Measurements from ENCODE around the gene IFNA1. TPM values are rescaled to one million over a fixed set of nuclear protein-coding genes. Genes with fewer than 3 reads are reported as not detected.
A peak's percentile ranks its signal among the peaks of the same experiment; 100 is the strongest.

The IFNA1 gene
- total RNA-seq, 1 donor from 2014 or later, result not detected

DNA sequence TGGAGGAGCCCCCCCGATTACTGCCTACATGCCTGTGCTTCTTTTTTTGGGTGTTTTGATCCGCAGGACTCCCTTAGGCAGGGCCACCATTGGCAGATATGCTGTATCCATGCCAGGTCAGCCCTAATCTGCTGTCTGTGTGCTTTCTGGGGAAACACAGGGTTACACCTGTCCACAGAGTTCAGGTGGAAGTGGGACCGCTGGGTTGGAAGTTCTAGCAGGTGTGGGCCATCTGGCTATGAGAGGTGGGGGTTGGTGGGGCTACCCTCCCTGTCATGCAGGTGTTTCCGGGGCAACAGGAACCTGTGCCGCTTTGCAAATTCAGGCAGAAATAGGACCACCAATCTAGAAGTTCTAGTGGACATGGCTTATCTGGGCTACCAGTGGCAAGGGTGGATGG is 24.9 kb downstream of the IFNA1 start:
- TF ChIP-seq, protein P1, sequence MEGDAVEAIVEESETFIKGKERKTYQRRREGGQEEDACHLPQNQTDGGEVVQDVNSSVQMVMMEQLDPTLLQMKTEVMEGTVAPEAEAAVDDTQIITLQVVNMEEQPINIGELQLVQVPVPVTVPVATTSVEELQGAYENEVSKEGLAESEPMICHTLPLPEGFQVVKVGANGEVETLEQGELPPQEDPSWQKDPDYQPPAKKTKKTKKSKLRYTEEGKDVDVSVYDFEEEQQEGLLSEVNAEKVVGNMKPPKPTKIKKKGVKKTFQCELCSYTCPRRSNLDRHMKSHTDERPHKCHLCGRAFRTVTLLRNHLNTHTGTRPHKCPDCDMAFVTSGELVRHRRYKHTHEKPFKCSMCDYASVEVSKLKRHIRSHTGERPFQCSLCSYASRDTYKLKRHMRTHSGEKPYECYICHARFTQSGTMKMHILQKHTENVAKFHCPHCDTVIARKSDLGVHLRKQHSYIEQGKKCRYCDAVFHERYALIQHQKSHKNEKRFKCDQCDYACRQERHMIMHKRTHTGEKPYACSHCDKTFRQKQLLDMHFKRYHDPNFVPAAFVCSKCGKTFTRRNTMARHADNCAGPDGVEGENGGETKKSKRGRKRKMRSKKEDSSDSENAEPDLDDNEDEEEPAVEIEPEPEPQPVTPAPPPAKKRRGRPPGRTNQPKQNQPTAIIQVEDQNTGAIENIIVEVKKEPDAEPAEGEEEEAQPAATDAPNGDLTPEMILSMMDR (conservative IDR thresholded peaks at IDR 0.05; ENCODE audit: low read depth, low read length), result no peak
- H3K4me3 ChIP-seq (ENCODE audit: low read depth, low read length), result no peak overlapping the region
- DNase-seq (ENCODE audit: low read depth), result no peak

DNA sequence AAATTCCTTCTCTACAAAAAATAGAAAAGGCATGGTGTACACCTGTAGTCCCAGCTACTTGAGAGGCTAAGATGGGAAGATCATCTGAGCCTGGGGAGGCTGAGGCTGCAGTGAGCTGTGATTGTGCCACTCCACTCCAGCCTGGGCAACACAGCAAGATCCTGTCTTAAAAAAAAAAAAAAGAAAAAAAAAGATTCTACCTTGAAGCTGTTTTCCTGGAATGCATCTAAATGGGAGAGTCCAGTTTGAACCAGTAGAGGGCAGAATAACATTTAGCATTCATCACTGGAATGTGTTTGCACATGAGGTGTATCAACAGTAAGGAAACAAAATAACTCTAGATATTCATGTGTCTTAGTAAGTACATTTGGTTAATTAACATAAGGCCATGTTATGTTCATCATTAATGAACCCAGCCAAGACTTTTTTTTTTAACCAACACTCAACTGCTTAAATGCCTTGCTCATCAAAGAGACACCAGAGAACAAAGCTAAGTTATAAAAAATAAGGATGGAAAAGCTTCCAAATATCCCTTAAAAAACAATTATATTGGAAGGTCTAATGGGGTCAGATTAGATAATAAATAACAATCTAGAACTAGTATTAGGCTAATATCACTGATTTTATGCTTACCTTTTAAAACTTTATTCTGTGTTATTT is 25.8 kb downstream of the IFNA1 start:
- TF ChIP-seq, protein P1 (conservative IDR thresholded peaks at IDR 0.05; ENCODE audit: low read depth, low read length), result peak; percentile 79
- DNase-seq (ENCODE audit: low read depth), result peak; percentile 25
- no peak overlapping the region for H3K4me3 ChIP-seq (ENCODE audit: low read depth, low read length)

DNA sequence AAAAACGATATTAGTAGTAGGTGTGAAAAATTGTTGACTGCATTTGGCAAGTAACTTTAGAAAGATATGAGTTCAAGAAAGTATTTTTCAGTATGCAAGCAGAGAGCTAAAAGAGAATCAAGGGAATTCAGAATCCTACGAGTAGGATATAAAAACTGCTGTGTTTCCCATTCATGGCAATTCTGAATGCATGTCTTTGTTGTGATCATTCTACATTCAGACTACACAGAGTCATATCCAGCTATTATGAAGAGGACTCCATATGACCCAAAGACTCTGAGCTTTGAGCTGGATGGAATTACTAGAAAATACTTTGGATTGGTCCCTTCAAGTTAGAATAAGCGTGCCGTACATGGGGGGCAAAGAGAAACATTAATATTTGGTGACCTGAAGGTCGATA is 29.9 kb downstream of the IFNA1 start:
- no peak overlapping the region for H3K4me3 ChIP-seq (ENCODE audit: low read depth, low read length)
- no peak for DNase-seq (ENCODE audit: low read depth)
- TF ChIP-seq, protein P1 (conservative IDR thresholded peaks at IDR 0.05; ENCODE audit: low read depth, low read length), result no peak

DNA sequence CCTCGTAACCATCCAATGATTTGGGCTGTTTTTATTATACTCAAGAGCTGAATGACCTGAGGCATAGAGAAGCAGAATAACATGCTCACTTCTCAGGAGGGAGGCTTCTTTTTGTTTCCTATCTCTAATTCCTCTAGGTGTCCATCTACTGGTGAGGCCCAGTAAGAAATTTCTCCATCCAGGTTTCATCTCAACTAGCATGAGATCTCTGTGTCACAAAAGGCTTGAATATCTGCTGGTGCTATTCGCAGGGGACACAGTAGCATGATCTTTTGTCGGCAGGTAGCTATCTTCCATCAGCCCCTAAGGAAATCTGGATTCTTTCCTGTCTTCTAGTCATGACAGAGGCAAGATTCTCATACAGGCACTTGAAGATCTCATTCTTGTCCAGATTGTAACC is 33.0 kb downstream of the IFNA1 start:
- H3K4me3 ChIP-seq (ENCODE audit: low read depth, low read length), result no peak overlapping the region
- DNase-seq (ENCODE audit: low read depth), result no peak
- TF ChIP-seq, protein P1 (conservative IDR thresholded peaks at IDR 0.05; ENCODE audit: low read depth, low read length), result peak; percentile 34

DNA sequence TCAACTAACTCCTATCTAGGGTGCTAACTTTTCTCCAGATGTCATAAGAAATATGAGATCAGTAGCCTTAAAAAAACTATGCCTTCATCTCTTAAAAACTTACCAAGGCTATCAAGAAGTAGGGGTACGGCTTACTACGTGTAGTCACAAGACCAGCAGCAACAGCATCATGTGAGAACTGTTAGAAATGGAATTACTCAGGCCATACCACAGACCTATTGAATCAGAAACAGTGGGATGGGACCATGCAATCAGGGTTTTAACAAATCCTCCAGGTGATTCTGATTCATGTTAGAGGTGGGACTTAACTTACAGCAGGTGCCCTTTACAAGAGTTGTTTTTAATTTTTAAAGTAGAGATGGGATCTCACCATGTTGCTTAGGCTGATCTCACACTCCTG is 37.2 kb downstream of the IFNA1 start:
- no peak for DNase-seq (ENCODE audit: low read depth)
- H3K4me3 ChIP-seq (ENCODE audit: low read depth, low read length), result no peak overlapping the region
- TF ChIP-seq, protein P1 (conservative IDR thresholded peaks at IDR 0.05; ENCODE audit: low read depth, low read length), result no peak

DNA sequence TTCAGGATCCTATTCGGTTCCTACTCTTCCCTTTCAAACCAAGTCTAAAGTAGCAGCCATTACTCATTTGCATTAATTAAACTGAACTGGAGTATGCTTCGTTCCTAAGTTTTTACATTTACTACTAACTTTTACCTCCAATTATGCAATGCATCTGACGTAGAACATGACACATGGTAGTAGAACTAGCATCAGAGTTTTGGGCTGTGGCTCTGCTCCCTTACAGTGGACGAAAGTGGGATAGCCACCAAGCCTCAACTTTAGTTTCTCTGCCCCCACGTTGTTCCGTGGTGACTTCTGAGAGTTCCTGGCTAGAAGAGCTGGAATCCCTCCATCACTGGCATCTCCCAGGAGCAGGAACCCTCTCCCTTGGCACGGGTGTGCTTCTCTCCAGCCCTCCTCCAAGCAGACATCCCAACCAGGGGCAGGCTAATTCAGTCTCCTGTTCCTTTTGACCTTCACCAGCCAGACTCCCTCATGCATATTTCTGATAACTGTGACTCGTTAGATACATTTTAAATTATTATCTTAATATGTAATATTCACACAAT is 39.0 kb downstream of the IFNA1 start:
- TF ChIP-seq, protein P1 (conservative IDR thresholded peaks at IDR 0.05; ENCODE audit: low read depth, low read length), result no peak
- no peak for DNase-seq (ENCODE audit: low read depth)

More for the DNA sequence above, 39.0 kb downstream of the IFNA1 start:
- no peak overlapping the region for H3K4me3 ChIP-seq (ENCODE audit: low read depth, low read length)

Measured in epithelial cell of proximal tubule (primary cell).